GM12891 (cell line): ENCODE results near the gene NIPSNAP3A.

Source experiments
- DNase-seq: peaks from one replicate; pipeline ENCODE4 v3.0.0; 2011; ENCODE audit warnings: low spot score; ENCODE audit not compliant: insufficient read length
- FAIRE-seq: peaks from 2 replicates; lab custom pipeline; 2011; peaks lifted over from hg19 to GRCh38; lab: Jason Lieb, UNC
- PAX5 ChIP-seq: IDR thresholded peaks from 2 replicates; pipeline ENCODE4 v1.6.1; 2011; ENCODE audit warnings: low read length, moderate library complexity, mild to moderate bottlenecking; ENCODE audit not compliant: insufficient read depth, severe bottlenecking
- POLR2A ChIP-seq: IDR thresholded peaks from 2 replicates; pipeline ENCODE4 v1.6.1; 2011; ENCODE audit warnings: low read depth, low read length, control low read depth
- POLR2AphosphoS5 ChIP-seq: IDR thresholded peaks from 2 replicates; pipeline ENCODE4 v1.6.1; 2011; ENCODE audit warnings: low read depth, low read length, control low read depth
- POU2F2 ChIP-seq: IDR thresholded peaks from 2 replicates; pipeline ENCODE4 v1.6.1; 2011; ENCODE audit warnings: low read depth, mild to moderate bottlenecking, control low read depth, low read length, moderate library complexity
- SPI1 ChIP-seq: IDR thresholded peaks from 2 replicates; pipeline ENCODE4 v1.6.1; 2011; ENCODE audit warnings: low read depth, low read length, control low read depth
- TAF1 ChIP-seq: IDR thresholded peaks from 2 replicates; pipeline ENCODE4 v1.6.1; 2011; ENCODE audit warnings: low read depth, low read length, control low read depth

Gene NIPSNAP3A

GRCh38 chr9:104772714-104773510 lies 25.4 kb downstream of the NIPSNAP3A start:
- no peak for TF ChIP-seq POLR2A
- TF ChIP-seq POU2F2, result no peak
- no peak for TF ChIP-seq TAF1
- TF ChIP-seq POLR2AphosphoS5, result no peak
- TF ChIP-seq PAX5, result no peak
- no peak for TF ChIP-seq SPI1
- no peak for DNase-seq
- no peak for FAIRE-seq

DNA sequence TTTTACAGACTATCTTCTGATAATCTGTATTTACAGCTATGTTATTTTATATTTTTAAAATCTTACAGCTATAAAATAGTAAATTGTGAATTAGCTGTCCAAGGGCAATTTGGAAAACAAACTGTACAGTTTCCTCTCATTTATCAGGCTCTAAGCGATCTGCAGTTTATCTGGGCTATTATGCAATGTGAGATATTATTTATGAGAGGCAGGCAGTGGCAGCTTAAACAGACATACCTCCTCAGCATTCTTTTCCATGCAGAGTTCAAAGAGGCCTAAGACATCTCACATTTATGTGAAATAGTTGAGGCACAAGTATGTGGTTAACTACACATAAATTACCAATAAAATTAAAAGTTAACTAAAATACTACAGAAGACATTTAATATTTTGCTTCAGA lies 26.6 kb downstream of the NIPSNAP3A start:
- no peak for DNase-seq

DNA sequence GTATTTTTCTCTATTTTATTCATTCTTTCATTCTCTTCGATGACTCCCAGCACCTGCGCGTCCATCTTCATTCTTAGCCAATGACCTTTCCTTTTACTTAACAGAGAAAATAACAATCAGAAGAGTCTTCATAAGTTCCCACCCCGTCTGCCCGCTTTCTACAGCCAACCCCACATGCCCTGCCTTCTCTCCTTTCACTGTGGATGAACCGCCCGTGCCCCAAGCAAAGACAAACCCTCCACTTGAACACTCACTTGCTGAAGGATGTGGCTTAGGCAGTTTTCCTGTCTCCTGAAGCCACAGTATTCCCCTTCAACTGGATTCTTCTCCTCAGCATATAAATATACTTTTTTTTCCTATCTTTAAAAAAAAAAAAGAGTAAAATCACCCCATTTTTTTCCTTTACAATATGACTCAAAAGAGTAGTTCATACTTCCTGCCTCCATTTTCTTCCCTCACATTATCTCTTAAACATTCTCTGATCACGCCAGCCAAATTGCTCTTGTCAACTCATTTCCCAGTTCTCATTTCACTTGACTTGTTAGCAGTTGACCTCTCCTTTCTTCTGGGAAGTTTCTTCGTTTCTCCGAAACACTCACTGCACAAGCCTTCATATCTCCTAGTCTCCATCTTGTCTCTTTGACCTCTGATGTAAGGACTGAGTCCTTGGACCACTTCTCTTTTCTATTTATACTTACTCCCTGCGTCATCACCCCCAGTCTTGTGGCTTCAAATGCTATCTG lies 27.5 kb downstream of the NIPSNAP3A start:
- peak; percentile 75 for FAIRE-seq
- TF ChIP-seq POLR2A (peak; percentile 51; the same call in 1 of the 2 replicates), POLR2AphosphoS5 (peak; percentile 55; the same call in 1 of the 2 replicates), TAF1 (peak; percentile 40; the same call in 1 of the 2 replicates), PAX5 (no peak), POU2F2 (0 out of 2 replicates have a peak, but pooled peaks have one; percentile 44), SPI1 (peak; percentile 99)
- no peak for DNase-seq

More for the DNA sequence above, 26.6 kb downstream of the NIPSNAP3A start:
- no peak for TF ChIP-seq TAF1
- no peak for TF ChIP-seq PAX5
- TF ChIP-seq POLR2AphosphoS5, result no peak
- FAIRE-seq, result no peak

GRCh38 chr9:104775574-104775936 lies 28.1 kb downstream of the NIPSNAP3A start:
- DNase-seq, result no peak
- no peak for TF ChIP-seq PAX5
- TF ChIP-seq POLR2A, result no peak
- no peak for TF ChIP-seq POU2F2
- TF ChIP-seq TAF1, result no peak
- no peak for TF ChIP-seq POLR2AphosphoS5
- 0 out of 2 replicates have a peak, but pooled peaks have one; percentile 31 for TF ChIP-seq SPI1
- no peak for FAIRE-seq

DNA sequence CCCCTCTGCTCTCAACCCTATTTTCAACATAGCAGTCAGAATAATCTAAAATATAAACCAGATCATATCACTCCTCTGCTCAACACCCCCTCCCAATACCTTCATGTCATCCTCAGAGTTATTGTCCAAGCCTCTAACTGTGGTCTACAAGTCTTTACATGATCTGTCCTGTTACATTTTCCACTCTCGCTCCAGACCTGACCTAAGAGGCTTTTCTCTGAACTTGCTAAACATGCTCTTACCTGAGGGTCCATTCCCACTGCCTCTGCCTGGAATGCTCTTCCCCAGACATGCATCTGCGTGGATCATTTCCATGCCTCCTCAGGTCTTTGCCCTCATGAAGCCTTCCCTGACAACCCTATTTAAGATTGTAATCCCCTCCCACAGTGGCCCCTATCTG lies 28.5 kb downstream of the NIPSNAP3A start:
- no peak for FAIRE-seq
- TF ChIP-seq POU2F2 (no peak), POLR2AphosphoS5 (no peak), SPI1 (no peak), POLR2A (no peak), TAF1 (no peak), PAX5 (no peak)
- DNase-seq, result no peak

DNA sequence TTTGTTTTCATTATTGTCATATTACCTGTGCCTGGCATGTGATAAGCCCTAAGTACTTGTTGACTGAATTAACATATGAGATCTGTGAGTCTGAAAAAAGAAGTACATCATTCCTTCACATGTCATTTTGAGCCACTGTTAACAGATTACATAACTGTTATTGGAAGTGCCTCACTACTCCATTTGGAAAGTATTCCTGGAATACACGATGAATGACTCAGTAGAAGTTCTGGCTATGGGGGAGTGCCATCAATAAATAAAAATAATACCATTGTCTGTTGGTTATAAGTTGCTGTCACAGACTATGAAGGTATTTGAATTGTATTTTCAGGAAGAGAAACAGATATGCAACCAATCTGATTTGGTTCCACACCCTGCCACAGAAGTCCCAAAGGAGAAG lies 29.3 kb downstream of the NIPSNAP3A start:
- TF ChIP-seq POLR2A (no peak), SPI1 (no peak), PAX5 (no peak), POLR2AphosphoS5 (no peak), POU2F2 (no peak), TAF1 (no peak)
- DNase-seq, result no peak
- no peak for FAIRE-seq

DNA sequence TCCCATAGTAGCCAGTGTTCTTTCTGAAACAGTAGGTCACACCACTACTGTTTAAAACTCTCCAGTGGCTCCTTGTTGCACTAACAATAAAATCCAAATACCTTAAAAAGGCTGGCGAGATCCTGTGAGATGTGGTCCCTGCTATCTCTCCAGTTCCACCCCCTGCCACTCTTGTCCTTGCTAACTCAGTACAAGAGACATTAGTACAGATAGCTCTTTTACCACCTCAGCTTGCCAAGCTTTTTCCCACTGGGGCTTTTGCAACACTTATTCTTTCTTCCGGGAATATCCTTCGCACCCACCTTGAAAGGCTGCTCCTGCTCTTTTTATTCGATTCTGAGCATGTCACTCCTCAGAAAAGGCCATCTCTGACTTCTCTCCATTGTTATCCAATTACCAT lies 31.3 kb downstream of the NIPSNAP3A start:
- TF ChIP-seq TAF1, result no peak
- TF ChIP-seq SPI1, result no peak
- no peak for TF ChIP-seq POLR2A
- no peak for TF ChIP-seq PAX5
- no peak for TF ChIP-seq POU2F2
- TF ChIP-seq POLR2AphosphoS5, result no peak
- DNase-seq (no peak), FAIRE-seq (no peak)

DNA sequence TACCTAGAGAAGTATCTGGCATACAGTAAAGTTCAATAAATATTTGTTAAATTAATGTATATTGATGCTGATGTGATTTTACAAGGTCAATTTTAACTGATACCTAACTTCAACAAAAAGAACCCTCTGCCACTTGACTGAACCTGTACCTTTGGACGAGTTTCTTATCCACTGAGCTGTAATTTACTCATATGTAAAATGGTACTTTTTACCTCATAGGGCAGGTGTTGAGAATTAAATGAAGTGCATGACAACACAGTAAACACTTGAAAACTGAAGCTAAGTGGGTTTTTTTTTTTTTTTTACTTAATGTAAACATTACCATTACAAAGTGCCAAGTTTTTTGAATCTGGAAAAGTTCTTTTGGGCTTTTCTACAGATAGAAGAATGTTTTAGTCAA lies 31.9 kb downstream of the NIPSNAP3A start:
- TF ChIP-seq PAX5 (no peak), SPI1 (no peak), POU2F2 (no peak), POLR2AphosphoS5 (no peak), TAF1 (no peak)

GRCh38 chr9:104779946-104780535 lies 32.6 kb downstream of the NIPSNAP3A start:
- peak; percentile 68 for FAIRE-seq
- TF ChIP-seq SPI1, result no peak
- TF ChIP-seq PAX5, result no peak
- TF ChIP-seq TAF1, result no peak
- TF ChIP-seq POLR2A, result no peak
- no peak for TF ChIP-seq POLR2AphosphoS5
- no peak for TF ChIP-seq POU2F2
- no peak for DNase-seq

More for the DNA sequence above, 31.9 kb downstream of the NIPSNAP3A start:
- FAIRE-seq, result no peak
- no peak for DNase-seq
